22Rv1 (cell line): ENCODE measurements around the gene CHI3L2.

ENCODE experiments used
- ZFX ChIP-seq: fragments of 450-650 bp; IDR thresholded peaks from 2 replicates; pipeline ENCODE4 v1.6.1; 2017; ENCODE audit warnings: antibody characterized with exemption, borderline replicate concordance
- TF ChIP-seq, protein P1 (sequence below): fragments of 450-650 bp; IDR thresholded peaks from 2 replicates; pipeline ENCODE4 v1.5.1; 2017; ENCODE audit warnings: mild to moderate bottlenecking

DNA sequence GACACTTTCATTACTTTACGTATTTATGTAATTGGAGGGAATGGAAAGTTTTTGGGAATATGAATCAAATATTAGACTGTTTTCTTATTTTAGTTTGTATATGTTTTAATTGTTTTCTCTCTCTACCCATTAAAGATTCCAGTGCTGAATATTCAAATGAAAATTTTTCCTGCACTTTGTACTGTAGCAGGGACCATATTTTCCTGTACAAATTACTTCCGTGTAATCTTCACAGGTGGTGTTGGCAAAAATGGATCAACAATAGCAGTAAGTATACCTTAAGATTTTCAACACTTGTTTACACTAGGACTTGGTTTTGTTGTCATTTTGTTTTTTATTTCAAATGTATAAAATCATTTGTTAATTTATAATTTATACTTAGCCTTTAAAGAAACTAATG is 45.5 kb upstream of the CHI3L2 start:
- TF ChIP-seq, protein P1, sequence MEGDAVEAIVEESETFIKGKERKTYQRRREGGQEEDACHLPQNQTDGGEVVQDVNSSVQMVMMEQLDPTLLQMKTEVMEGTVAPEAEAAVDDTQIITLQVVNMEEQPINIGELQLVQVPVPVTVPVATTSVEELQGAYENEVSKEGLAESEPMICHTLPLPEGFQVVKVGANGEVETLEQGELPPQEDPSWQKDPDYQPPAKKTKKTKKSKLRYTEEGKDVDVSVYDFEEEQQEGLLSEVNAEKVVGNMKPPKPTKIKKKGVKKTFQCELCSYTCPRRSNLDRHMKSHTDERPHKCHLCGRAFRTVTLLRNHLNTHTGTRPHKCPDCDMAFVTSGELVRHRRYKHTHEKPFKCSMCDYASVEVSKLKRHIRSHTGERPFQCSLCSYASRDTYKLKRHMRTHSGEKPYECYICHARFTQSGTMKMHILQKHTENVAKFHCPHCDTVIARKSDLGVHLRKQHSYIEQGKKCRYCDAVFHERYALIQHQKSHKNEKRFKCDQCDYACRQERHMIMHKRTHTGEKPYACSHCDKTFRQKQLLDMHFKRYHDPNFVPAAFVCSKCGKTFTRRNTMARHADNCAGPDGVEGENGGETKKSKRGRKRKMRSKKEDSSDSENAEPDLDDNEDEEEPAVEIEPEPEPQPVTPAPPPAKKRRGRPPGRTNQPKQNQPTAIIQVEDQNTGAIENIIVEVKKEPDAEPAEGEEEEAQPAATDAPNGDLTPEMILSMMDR: no peak
- no peak for TF ChIP-seq ZFX
